ENCODE data around the gene ZBTB12. TPM values are rescaled to one million over a fixed set of nuclear protein-coding genes. Genes with fewer than 3 reads are reported as not detected.

The ZBTB12 gene
- total and polyA plus RNA-seq, 2 of the 8 experiments (the other 6 are each of a cell fraction or from before 2014, with no cell fraction given), result 20.7 to 40.8 TPM

- TF ChIP-seq, protein P1, sequence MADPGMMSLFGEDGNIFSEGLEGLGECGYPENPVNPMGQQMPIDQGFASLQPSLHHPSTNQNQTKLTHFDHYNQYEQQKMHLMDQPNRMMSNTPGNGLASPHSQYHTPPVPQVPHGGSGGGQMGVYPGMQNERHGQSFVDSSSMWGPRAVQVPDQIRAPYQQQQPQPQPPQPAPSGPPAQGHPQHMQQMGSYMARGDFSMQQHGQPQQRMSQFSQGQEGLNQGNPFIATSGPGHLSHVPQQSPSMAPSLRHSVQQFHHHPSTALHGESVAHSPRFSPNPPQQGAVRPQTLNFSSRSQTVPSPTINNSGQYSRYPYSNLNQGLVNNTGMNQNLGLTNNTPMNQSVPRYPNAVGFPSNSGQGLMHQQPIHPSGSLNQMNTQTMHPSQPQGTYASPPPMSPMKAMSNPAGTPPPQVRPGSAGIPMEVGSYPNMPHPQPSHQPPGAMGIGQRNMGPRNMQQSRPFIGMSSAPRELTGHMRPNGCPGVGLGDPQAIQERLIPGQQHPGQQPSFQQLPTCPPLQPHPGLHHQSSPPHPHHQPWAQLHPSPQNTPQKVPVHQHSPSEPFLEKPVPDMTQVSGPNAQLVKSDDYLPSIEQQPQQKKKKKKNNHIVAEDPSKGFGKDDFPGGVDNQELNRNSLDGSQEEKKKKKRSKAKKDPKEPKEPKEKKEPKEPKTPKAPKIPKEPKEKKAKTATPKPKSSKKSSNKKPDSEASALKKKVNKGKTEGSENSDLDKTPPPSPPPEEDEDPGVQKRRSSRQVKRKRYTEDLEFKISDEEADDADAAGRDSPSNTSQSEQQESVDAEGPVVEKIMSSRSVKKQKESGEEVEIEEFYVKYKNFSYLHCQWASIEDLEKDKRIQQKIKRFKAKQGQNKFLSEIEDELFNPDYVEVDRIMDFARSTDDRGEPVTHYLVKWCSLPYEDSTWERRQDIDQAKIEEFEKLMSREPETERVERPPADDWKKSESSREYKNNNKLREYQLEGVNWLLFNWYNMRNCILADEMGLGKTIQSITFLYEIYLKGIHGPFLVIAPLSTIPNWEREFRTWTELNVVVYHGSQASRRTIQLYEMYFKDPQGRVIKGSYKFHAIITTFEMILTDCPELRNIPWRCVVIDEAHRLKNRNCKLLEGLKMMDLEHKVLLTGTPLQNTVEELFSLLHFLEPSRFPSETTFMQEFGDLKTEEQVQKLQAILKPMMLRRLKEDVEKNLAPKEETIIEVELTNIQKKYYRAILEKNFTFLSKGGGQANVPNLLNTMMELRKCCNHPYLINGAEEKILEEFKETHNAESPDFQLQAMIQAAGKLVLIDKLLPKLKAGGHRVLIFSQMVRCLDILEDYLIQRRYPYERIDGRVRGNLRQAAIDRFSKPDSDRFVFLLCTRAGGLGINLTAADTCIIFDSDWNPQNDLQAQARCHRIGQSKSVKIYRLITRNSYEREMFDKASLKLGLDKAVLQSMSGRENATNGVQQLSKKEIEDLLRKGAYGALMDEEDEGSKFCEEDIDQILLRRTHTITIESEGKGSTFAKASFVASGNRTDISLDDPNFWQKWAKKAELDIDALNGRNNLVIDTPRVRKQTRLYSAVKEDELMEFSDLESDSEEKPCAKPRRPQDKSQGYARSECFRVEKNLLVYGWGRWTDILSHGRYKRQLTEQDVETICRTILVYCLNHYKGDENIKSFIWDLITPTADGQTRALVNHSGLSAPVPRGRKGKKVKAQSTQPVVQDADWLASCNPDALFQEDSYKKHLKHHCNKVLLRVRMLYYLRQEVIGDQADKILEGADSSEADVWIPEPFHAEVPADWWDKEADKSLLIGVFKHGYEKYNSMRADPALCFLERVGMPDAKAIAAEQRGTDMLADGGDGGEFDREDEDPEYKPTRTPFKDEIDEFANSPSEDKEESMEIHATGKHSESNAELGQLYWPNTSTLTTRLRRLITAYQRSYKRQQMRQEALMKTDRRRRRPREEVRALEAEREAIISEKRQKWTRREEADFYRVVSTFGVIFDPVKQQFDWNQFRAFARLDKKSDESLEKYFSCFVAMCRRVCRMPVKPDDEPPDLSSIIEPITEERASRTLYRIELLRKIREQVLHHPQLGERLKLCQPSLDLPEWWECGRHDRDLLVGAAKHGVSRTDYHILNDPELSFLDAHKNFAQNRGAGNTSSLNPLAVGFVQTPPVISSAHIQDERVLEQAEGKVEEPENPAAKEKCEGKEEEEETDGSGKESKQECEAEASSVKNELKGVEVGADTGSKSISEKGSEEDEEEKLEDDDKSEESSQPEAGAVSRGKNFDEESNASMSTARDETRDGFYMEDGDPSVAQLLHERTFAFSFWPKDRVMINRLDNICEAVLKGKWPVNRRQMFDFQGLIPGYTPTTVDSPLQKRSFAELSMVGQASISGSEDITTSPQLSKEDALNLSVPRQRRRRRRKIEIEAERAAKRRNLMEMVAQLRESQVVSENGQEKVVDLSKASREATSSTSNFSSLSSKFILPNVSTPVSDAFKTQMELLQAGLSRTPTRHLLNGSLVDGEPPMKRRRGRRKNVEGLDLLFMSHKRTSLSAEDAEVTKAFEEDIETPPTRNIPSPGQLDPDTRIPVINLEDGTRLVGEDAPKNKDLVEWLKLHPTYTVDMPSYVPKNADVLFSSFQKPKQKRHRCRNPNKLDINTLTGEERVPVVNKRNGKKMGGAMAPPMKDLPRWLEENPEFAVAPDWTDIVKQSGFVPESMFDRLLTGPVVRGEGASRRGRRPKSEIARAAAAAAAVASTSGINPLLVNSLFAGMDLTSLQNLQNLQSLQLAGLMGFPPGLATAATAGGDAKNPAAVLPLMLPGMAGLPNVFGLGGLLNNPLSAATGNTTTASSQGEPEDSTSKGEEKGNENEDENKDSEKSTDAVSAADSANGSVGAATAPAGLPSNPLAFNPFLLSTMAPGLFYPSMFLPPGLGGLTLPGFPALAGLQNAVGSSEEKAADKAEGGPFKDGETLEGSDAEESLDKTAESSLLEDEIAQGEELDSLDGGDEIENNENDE (IDR thresholded peaks at IDR 0.05; ENCODE audit: insufficient replicate concordance, low read length), result no peak
- no peak for TF ChIP-seq SP4 (IDR thresholded peaks at IDR 0.05; ENCODE audit: low read length)
These were observed 18.9 kb upstream of the ZBTB12 start (continued) for GRCh38 chr6:31920811-31921210.
